Measurements from ENCODE around the gene RAB43. TPM values are rescaled to one million over a fixed set of nuclear protein-coding genes. Genes with fewer than 3 reads are reported as not detected.
A peak's percentile ranks its signal among the peaks of the same experiment; 100 is the strongest.

The RAB43 gene
- total RNA-seq, 2 experiments from 2014 or later = 47.5 to 48.1 TPM

DNA sequence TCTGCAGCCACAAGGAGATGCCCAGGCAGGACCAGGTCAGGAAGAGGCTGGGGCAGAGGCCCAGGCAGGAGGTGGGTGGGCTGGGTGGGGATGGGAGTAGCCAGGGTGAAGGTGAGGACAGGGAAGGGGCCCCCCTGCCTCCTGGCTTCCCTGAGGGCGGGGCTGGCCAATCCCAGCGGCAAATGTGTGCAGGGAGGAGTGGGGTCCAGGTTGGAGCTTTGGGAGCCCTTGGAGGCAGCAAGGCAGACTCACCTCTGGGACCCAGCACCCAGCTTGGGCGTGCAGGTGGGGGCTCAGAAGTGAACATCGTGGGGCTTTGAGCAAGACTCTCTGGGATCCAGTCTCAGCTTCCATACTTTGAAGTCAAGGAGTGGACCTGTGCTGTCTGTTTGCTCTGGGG lies 35.8 kb downstream of the RAB43 start:
- no peak for DNase-seq
- POLR2A ChIA-PET = interaction anchor here (1.0 to 2.7 kb wide), 2 partner anchors 34 to 116 kb away, joined by 3 to 25 read pairs; partner anchors contain the start of gene RAB43
- H3K4me1 ChIP-seq (ENCODE audit: insufficient read depth, low read length) = peaks cover 4% of the 10 kb centered on the region
- H3K27ac Mint-ChIP-seq = peak overlapping the region; percentile 69
- H3K4me3 Mint-ChIP-seq = no peak overlapping the region
- H3K9me3 ChIP-seq (ENCODE audit: control insufficient read depth in 1 of 2, insufficient read depth in 1 of 2, low read length in 2 of 2) = no peaks in the 10 kb centered on the region
- H3K36me3 ChIP-seq (ENCODE audit: insufficient read depth, low read length) = no peaks in the 10 kb centered on the region
- H3K4me3 ChIP-seq (ENCODE audit: low read length) = no peak overlapping the region
- CTCF ChIA-PET = no interaction called here
- H3K4me1 Mint-ChIP-seq (ENCODE audit: low read depth) = peaks cover 23% of the 10 kb centered on the region
- H3K36me3 Mint-ChIP-seq (ENCODE audit: low read depth) = no peaks in the 10 kb centered on the region
- TF ChIP-seq, protein P1, sequence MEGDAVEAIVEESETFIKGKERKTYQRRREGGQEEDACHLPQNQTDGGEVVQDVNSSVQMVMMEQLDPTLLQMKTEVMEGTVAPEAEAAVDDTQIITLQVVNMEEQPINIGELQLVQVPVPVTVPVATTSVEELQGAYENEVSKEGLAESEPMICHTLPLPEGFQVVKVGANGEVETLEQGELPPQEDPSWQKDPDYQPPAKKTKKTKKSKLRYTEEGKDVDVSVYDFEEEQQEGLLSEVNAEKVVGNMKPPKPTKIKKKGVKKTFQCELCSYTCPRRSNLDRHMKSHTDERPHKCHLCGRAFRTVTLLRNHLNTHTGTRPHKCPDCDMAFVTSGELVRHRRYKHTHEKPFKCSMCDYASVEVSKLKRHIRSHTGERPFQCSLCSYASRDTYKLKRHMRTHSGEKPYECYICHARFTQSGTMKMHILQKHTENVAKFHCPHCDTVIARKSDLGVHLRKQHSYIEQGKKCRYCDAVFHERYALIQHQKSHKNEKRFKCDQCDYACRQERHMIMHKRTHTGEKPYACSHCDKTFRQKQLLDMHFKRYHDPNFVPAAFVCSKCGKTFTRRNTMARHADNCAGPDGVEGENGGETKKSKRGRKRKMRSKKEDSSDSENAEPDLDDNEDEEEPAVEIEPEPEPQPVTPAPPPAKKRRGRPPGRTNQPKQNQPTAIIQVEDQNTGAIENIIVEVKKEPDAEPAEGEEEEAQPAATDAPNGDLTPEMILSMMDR (IDR thresholded peaks at IDR 0.05) = no peak
- no peaks in the 10 kb centered on the region for H3K27me3 ChIP-seq (ENCODE audit: control insufficient read depth in 1 of 2, insufficient read depth in 2 of 2, low read length in 2 of 2)
- ATAC-seq (ENCODE audit: poor library complexity) = no peak
- intact Hi-C loops (cut with DNase I, micrococcal nuclease) = no loop called here
- no peaks in the 10 kb centered on the region for H3K27me3 Mint-ChIP-seq
- H3K9me3 Mint-ChIP-seq = no peaks in the 10 kb centered on the region
- H3K27ac ChIP-seq (ENCODE audit: low read depth in 1 of 2, low read length in 2 of 2) = no peak overlapping the region

DNA sequence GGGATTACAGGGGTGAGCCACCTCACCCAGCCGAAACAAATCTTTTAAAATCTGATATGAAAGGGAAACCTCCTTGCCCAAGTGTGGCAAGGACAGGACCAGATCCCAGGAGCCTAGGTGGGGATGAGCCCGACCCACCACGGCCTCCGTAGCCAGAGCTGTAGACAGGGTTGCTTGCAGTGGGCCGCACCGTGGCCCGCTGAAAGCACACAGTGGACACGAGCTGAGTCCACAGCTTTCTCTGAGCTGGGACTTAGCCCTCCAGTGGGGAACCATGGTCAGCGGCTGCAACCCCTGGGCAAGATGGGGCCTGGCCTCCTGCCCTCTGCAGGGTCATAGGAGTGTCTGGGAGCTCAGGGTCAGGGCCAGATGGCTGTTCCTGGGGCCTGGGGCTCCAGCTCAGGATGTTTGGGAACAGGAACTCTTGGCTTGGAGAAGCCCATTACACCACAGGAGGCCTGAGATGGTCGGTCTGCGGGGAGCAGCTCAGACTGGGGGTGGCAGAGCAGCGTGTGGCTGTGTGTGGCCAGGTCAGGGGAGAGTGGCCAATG lies 36.4 kb downstream of the RAB43 start:
- Mint-ChIP-seq H3K27ac (peak overlapping the region; percentile 69), H3K9me3 (no peaks in the 10 kb centered on the region), H3K4me3 (no peak overlapping the region), H3K36me3 (ENCODE audit: low read depth) (no peaks in the 10 kb centered on the region), H3K4me1 (ENCODE audit: low read depth) (peaks cover 23% of the 10 kb centered on the region), H3K27me3 (no peaks in the 10 kb centered on the region)
- TF ChIP-seq, protein P1 (IDR thresholded peaks at IDR 0.05) = no peak
- H3K27ac ChIP-seq (ENCODE audit: low read depth in 1 of 2, low read length in 2 of 2) = no peak overlapping the region
- no peak for ATAC-seq (ENCODE audit: poor library complexity)
- H3K36me3 ChIP-seq (ENCODE audit: insufficient read depth, low read length) = no peaks in the 10 kb centered on the region
- no peak for DNase-seq
- intact Hi-C loops (cut with DNase I, micrococcal nuclease) = no loop called here
- H3K27me3 ChIP-seq (ENCODE audit: control insufficient read depth in 1 of 2, insufficient read depth in 2 of 2, low read length in 2 of 2) = no peaks in the 10 kb centered on the region
- CTCF ChIA-PET = no interaction called here
- POLR2A ChIA-PET = interaction anchor here (1.0 to 2.7 kb wide), 3 partner anchors 15 to 115 kb away, joined by 3 to 25 read pairs (median 3); partner anchors contain the start of gene RAB43
- H3K4me3 ChIP-seq (ENCODE audit: low read length) = no peak overlapping the region
- H3K4me1 ChIP-seq (ENCODE audit: insufficient read depth, low read length) = peaks cover 4% of the 10 kb centered on the region
- H3K9me3 ChIP-seq (ENCODE audit: control insufficient read depth in 1 of 2, insufficient read depth in 1 of 2, low read length in 2 of 2) = no peaks in the 10 kb centered on the region

DNA sequence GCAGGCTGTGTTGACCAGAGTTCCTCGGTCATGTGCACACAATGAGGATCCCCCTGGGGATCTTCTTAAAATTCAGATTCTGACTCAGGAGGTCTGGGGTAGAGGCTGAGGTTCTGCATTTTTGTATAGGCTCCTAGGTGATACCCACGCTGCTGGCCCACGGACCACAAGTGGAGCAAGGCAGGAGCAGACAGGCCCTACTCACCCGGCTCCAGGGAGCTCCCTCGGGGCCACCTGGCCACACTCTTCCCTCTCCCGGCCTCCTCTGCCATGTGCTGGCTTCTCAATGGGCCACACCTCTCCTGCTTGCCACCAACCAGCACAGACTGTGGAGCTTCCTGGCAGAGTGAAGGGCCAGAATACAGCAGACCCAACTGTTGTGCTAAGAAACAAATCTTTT lies 37.1 kb downstream of the RAB43 start:
- Mint-ChIP-seq H3K27me3 (no peaks in the 10 kb centered on the region), H3K27ac (no peak overlapping the region), H3K4me3 (no peak overlapping the region), H3K4me1 (ENCODE audit: low read depth) (peaks cover 23% of the 10 kb centered on the region), H3K36me3 (ENCODE audit: low read depth) (no peaks in the 10 kb centered on the region), H3K9me3 (no peaks in the 10 kb centered on the region)
- ChIA-PET POLR2A (interaction anchor here (1.1 to 2.7 kb wide), 2 partner anchors 15 to 36 kb away, joined by 3 to 25 read pairs; partner anchors contain the start of gene RAB43), CTCF (no interaction called here)
- Histone ChIP-seq H3K27me3 (ENCODE audit: control insufficient read depth in 1 of 2, insufficient read depth in 2 of 2, low read length in 2 of 2) (no peaks in the 10 kb centered on the region), H3K9me3 (ENCODE audit: control insufficient read depth in 1 of 2, insufficient read depth in 1 of 2, low read length in 2 of 2) (no peaks in the 10 kb centered on the region), H3K27ac (ENCODE audit: low read depth in 1 of 2, low read length in 2 of 2) (no peak overlapping the region), H3K4me1 (ENCODE audit: insufficient read depth, low read length) (peaks cover 4% of the 10 kb centered on the region), H3K4me3 (ENCODE audit: low read length) (no peak overlapping the region), H3K36me3 (ENCODE audit: insufficient read depth, low read length) (no peaks in the 10 kb centered on the region)
- no peak for DNase-seq
- intact Hi-C loops (cut with DNase I, micrococcal nuclease) = loop anchor here (5.0 kb wide), 2 partner anchors 33 to 112 kb away; no protein-coding TSS in a partner anchor
- ATAC-seq (ENCODE audit: poor library complexity) = no peak
- TF ChIP-seq, protein P1 (IDR thresholded peaks at IDR 0.05) = no peak

Data from CD4-positive, alpha-beta T cell (primary cell).